OCI-LY7 (cell line): ENCODE data around the gene GNAI2.

Experiments used
- EZH2phosphoT487 ChIP-seq: fragments of 200-600 bp; sonication (generic); IDR thresholded peaks from 2 replicates; pipeline ENCODE4 v1.6.1; 2018; ENCODE audit warnings: low read depth, borderline replicate concordance, mild to moderate bottlenecking, mixed run types, antibody characterized with exemption, low read length, moderate library complexity, mixed read lengths
- TF ChIP-seq, protein P1 (sequence below): fragments of 200-600 bp; sonication (generic); conservative IDR thresholded peaks from 2 replicates; pipeline ENCODE4 v1.5.1; 2014; ENCODE audit warnings: mild to moderate bottlenecking, antibody characterized with exemption, low read length, moderate library complexity, mixed read lengths

DNA sequence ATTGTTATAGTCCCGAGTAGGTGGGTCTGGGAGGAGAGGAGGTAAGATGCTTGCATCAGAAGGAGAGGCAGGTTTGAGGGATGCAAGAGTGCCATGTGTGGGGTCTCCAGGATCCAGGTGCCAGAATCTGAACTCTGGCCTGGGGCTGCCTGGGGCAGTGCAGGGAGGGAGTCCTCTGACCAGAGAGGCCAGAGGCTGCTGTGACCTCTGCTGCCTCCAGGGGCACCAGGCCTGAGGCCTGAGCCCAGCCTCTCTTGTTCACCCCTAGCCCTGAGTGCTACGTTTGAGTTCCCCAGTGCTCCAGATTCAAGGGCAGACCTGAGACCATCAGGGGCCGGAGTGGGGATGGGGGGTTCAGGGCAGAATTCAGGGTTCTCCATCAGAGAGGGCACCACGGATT is 23.5 kb upstream of the GNAI2 start:
- TF ChIP-seq, protein P1, sequence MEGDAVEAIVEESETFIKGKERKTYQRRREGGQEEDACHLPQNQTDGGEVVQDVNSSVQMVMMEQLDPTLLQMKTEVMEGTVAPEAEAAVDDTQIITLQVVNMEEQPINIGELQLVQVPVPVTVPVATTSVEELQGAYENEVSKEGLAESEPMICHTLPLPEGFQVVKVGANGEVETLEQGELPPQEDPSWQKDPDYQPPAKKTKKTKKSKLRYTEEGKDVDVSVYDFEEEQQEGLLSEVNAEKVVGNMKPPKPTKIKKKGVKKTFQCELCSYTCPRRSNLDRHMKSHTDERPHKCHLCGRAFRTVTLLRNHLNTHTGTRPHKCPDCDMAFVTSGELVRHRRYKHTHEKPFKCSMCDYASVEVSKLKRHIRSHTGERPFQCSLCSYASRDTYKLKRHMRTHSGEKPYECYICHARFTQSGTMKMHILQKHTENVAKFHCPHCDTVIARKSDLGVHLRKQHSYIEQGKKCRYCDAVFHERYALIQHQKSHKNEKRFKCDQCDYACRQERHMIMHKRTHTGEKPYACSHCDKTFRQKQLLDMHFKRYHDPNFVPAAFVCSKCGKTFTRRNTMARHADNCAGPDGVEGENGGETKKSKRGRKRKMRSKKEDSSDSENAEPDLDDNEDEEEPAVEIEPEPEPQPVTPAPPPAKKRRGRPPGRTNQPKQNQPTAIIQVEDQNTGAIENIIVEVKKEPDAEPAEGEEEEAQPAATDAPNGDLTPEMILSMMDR: 0 out of 2 replicates have a peak, but pooled peaks have one; percentile 17
- TF ChIP-seq EZH2phosphoT487: no peak
